ENCODE measurements around the gene TEDDM1. TPM values are rescaled to one million over a fixed set of nuclear protein-coding genes. Genes with fewer than 3 reads are reported as not detected.

TEDDM1 gene
- total RNA-seq, 2 donors from 2014 or later, result not detected

- WGBS, result 71% methylated on average over 2 of the region's 2 CpGs
- no peak overlapping the region for H3K4me3 ChIP-seq
- H3K9me3 ChIP-seq, result no peaks in the 10 kb centered on the region
- intact Hi-C loops (cut with DNase I), result no loop called here
- no peaks in the 10 kb centered on the region for H3K36me3 ChIP-seq
- no peaks in the 10 kb centered on the region for H3K27me3 ChIP-seq (replicated peaks; ENCODE audit: insufficient read depth)
- H3K27ac ChIP-seq, result no peak overlapping the region
- H3K4me1 ChIP-seq (replicated peaks), result no peaks in the 10 kb centered on the region
- no peak for DNase-seq (ENCODE audit: low spot score)
- TF ChIP-seq POLR2AphosphoS5 (IDR thresholded peaks at IDR 0.05) (no peak), POLR2A (IDR thresholded peaks at IDR 0.05) (no peak), CTCF (IDR thresholded peaks at IDR 0.05) (no peak)
These were observed 32.5 kb downstream of the TEDDM1 start for GRCh38 chr1:182367926-182368325.

- 92% methylated on average over 2 of the region's 2 CpGs for WGBS
- DNase-seq (ENCODE audit: low spot score), result no peak
- Histone ChIP-seq H3K27ac (no peak overlapping the region), H3K27me3 (replicated peaks; ENCODE audit: insufficient read depth) (no peaks in the 10 kb centered on the region), H3K9me3 (no peaks in the 10 kb centered on the region), H3K4me1 (replicated peaks) (no peaks in the 10 kb centered on the region), H3K36me3 (no peaks in the 10 kb centered on the region), H3K4me3 (no peak overlapping the region)
- intact Hi-C loops (cut with DNase I), result no loop called here
- no peak for TF ChIP-seq POLR2AphosphoS5 (IDR thresholded peaks at IDR 0.05)
- TF ChIP-seq POLR2A (IDR thresholded peaks at IDR 0.05), result no peak
- TF ChIP-seq CTCF (IDR thresholded peaks at IDR 0.05), result no peak
These were observed 33.9 kb downstream of the TEDDM1 start for GRCh38 chr1:182366596-182366995.

GRCh38 chr1:182359645-182360044, 40.8 kb downstream of the TEDDM1 start:
- TF ChIP-seq POLR2AphosphoS5 (IDR thresholded peaks at IDR 0.05) (no peak), POLR2A (IDR thresholded peaks at IDR 0.05) (no peak), CTCF (IDR thresholded peaks at IDR 0.05) (no peak)
- Histone ChIP-seq H3K36me3 (no peaks in the 10 kb centered on the region), H3K27ac (no peak overlapping the region), H3K4me1 (replicated peaks) (no peaks in the 10 kb centered on the region), H3K27me3 (replicated peaks; ENCODE audit: insufficient read depth) (no peaks in the 10 kb centered on the region), H3K9me3 (no peaks in the 10 kb centered on the region), H3K4me3 (no peak overlapping the region)
- DNase-seq (ENCODE audit: low spot score), result no peak
- 72% methylated on average over 7 of the region's 7 CpGs for WGBS
- intact Hi-C loops (cut with DNase I), result no loop called here

- no peak overlapping the region for H3K27ac ChIP-seq
- H3K27me3 ChIP-seq (replicated peaks; ENCODE audit: insufficient read depth), result no peaks in the 10 kb centered on the region
- H3K9me3 ChIP-seq, result no peaks in the 10 kb centered on the region
- no peak overlapping the region for H3K4me3 ChIP-seq
- 50% methylated on average over 4 of the region's 4 CpGs for WGBS
- no peak for DNase-seq (ENCODE audit: low spot score)
- TF ChIP-seq POLR2A (IDR thresholded peaks at IDR 0.05), result no peak
- TF ChIP-seq POLR2AphosphoS5 (IDR thresholded peaks at IDR 0.05), result no peak
- no peak for TF ChIP-seq CTCF (IDR thresholded peaks at IDR 0.05)
- H3K4me1 ChIP-seq (replicated peaks), result no peaks in the 10 kb centered on the region
- no peaks in the 10 kb centered on the region for H3K36me3 ChIP-seq
- intact Hi-C loops (cut with DNase I), result no loop called here
These were observed 42.6 kb downstream of the TEDDM1 start for GRCh38 chr1:182357913-182358312.

GRCh38 chr1:182357171-182357570, 43.3 kb downstream of the TEDDM1 start:
- H3K4me1 ChIP-seq (replicated peaks), result no peaks in the 10 kb centered on the region
- no peak for TF ChIP-seq POLR2A (IDR thresholded peaks at IDR 0.05)
- no peak for TF ChIP-seq CTCF (IDR thresholded peaks at IDR 0.05)
- TF ChIP-seq POLR2AphosphoS5 (IDR thresholded peaks at IDR 0.05), result no peak
- 74% methylated on average over 2 of the region's 2 CpGs for WGBS
- H3K27me3 ChIP-seq (replicated peaks; ENCODE audit: insufficient read depth), result no peaks in the 10 kb centered on the region
- no peaks in the 10 kb centered on the region for H3K36me3 ChIP-seq
- no peak for DNase-seq (ENCODE audit: low spot score)
- intact Hi-C loops (cut with DNase I), result no loop called here
- no peak overlapping the region for H3K27ac ChIP-seq
- no peaks in the 10 kb centered on the region for H3K9me3 ChIP-seq
- no peak overlapping the region for H3K4me3 ChIP-seq
